ENCODE results near the gene GRIK4. TPM values are rescaled to one million over a fixed set of nuclear protein-coding genes. Genes with fewer than 3 reads are reported as not detected.

Gene GRIK4
- total and polyA plus RNA-seq, 11 donors, result 0.04 to 0.45 (median 0.12) TPM; not detected in 6

GRCh38 chr11:120832481-120833238 lies 321.1 kb downstream of the GRIK4 start:
- no peak for DNase-seq
- 36 to 42% (median 40%) methylated on average over 18 to 20 of the region's 20 CpGs for WGBS, 4 donors
- intact Hi-C loops (cut with DNase I), result no loop called here
- no peak overlapping the region for H3K4me3 ChIP-seq
- no peaks in the 10 kb centered on the region for H3K4me1 ChIP-seq
- H3K27ac ChIP-seq, result no peak overlapping the region
- TF ChIP-seq, protein P1, sequence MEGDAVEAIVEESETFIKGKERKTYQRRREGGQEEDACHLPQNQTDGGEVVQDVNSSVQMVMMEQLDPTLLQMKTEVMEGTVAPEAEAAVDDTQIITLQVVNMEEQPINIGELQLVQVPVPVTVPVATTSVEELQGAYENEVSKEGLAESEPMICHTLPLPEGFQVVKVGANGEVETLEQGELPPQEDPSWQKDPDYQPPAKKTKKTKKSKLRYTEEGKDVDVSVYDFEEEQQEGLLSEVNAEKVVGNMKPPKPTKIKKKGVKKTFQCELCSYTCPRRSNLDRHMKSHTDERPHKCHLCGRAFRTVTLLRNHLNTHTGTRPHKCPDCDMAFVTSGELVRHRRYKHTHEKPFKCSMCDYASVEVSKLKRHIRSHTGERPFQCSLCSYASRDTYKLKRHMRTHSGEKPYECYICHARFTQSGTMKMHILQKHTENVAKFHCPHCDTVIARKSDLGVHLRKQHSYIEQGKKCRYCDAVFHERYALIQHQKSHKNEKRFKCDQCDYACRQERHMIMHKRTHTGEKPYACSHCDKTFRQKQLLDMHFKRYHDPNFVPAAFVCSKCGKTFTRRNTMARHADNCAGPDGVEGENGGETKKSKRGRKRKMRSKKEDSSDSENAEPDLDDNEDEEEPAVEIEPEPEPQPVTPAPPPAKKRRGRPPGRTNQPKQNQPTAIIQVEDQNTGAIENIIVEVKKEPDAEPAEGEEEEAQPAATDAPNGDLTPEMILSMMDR (IDR thresholded peaks at IDR 0.05), result no peak
- H3K27me3 ChIP-seq, result peaks cover 0 to 40% (median 6%) of the 10 kb centered on the region in 9 donors
- H3K9me3 ChIP-seq, result no peaks in the 10 kb centered on the region
- H3K36me3 ChIP-seq, result no peaks in the 10 kb centered on the region
- ATAC-seq, result no peak

- DNase-seq (no peak), ATAC-seq (no peak)
- 78 to 86% (median 82%) methylated on average over 12 to 13 of the region's 13 CpGs for WGBS, 4 donors
- Histone ChIP-seq H3K9me3 (no peaks in the 10 kb centered on the region), H3K36me3 (no peaks in the 10 kb centered on the region), H3K27ac (no peak overlapping the region), H3K27me3 (peaks cover 0 to 30% (median 6%) of the 10 kb centered on the region in 9 donors), H3K4me3 (no peak overlapping the region), H3K4me1 (no peaks in the 10 kb centered on the region)
- intact Hi-C loops (cut with DNase I), result no loop called here
- no peak for TF ChIP-seq POLR2A (IDR thresholded peaks at IDR 0.05)
- TF ChIP-seq, protein P1 (IDR thresholded peaks at IDR 0.05), result no peak
Observed at GRCh38 chr11:120834686-120835210, 323.2 kb downstream of the GRIK4 start.

DNA sequence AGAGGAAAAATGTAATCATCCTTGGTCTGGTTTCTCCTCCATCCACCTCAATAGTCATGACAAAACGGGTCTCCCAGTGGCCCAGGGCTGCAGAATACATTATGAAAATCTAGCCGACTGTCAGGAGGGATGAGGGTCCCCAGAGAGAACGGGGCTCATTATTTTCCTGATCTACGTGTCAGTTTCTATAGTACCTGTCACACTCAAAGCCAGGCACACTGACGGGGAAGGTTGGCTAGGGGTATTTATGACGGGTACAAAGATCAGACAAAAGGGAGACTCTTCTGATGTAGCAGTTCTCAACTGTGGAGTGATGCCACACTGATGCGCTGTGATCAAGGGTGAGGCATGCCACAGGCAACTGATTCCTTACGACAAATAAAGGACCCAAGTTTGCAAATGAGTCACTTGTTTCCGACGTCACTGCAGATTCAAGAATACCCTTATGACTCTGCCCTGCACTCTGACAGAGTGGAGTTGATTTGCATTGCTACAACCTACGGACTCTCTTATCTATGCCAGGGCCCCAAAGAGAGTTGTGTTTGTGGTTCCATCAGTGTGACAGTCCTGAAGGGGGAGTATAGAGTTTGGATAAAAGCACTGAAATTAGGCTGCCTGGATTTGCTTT lies 324.2 kb downstream of the GRIK4 start:
- no peaks in the 10 kb centered on the region for H3K4me1 ChIP-seq
- TF ChIP-seq, protein P1 (IDR thresholded peaks at IDR 0.05), result no peak
- no peak for TF ChIP-seq POLR2A (IDR thresholded peaks at IDR 0.05)
- no peak overlapping the region for H3K4me3 ChIP-seq
- H3K27ac ChIP-seq, result no peak overlapping the region
- 66 to 80% (median 73%) methylated on average over 11 of the region's 11 CpGs for WGBS, 4 donors
- no peaks in the 10 kb centered on the region for H3K9me3 ChIP-seq
- intact Hi-C loops (cut with DNase I), result no loop called here
- DNase-seq, result no peak
- ATAC-seq, result no peak
- H3K27me3 ChIP-seq, result peaks cover 0 to 30% (median 6%) of the 10 kb centered on the region in 9 donors
- H3K36me3 ChIP-seq, result no peaks in the 10 kb centered on the region

DNA sequence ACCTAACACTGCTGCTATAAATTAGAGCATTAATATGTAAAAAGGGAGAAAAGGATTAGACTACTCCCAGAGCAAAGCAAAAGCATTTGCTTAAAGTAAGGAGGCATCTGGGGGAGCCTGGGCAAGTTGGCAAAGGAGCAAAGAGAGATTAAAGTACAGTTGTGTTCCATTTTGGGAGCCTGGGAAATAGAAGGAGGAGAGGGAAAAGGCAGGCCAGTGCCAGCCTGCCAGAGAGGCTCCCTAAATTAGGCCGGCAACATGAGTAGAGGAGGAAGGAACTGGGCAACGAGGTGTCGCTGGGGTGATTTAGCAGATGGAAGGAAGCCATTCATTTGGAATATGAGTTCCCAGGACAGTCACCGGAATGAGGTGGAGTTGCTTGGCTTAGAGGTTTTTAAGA lies 326.1 kb downstream of the GRIK4 start:
- DNase-seq, result no peak
- 41 to 58% (median 47%) methylated on average over 4 of the region's 4 CpGs for WGBS, 4 donors
- no peaks in the 10 kb centered on the region for H3K36me3 ChIP-seq
- no peaks in the 10 kb centered on the region for H3K4me1 ChIP-seq
- intact Hi-C loops (cut with DNase I), result no loop called here
- no peak for ATAC-seq
- H3K4me3 ChIP-seq, result no peak overlapping the region
- no peaks in the 10 kb centered on the region for H3K9me3 ChIP-seq
- peaks cover 0 to 22% (median 0%) of the 10 kb centered on the region in 9 donors for H3K27me3 ChIP-seq
- H3K27ac ChIP-seq, result no peak overlapping the region
- TF ChIP-seq, protein P1 (IDR thresholded peaks at IDR 0.05), result no peak
- TF ChIP-seq POLR2A (IDR thresholded peaks at IDR 0.05), result no peak
